WERI-Rb-1 (cell line): ENCODE data around the gene DBNDD2.

Source experiments
- DNase-seq: peaks from one replicate; pipeline ENCODE4 v3.0.0-alpha.2; 2020
- H3K27ac ChIP-seq: fragments of 250-450 bp; sonication (Bioruptor Pico); 2 replicates; pipeline ENCODE4 v1.5.1; 2020; ENCODE audit warnings: mild to moderate bottlenecking, moderate library complexity
- H3K27me3 ChIP-seq: fragments of 250-450 bp; sonication (Bioruptor Pico); 2 replicates; pipeline ENCODE4 v1.5.1; 2021; ENCODE audit warnings: mild to moderate bottlenecking, low read depth, moderate library complexity; ENCODE audit not compliant: insufficient read depth, severe bottlenecking
- H3K36me3 ChIP-seq: fragments of 250-450 bp; sonication (Bioruptor Pico); 2 replicates; pipeline ENCODE4 v1.5.1; 2020; ENCODE audit warnings: mild to moderate bottlenecking, moderate library complexity
- H3K4me3 ChIP-seq: 2 replicates; pipeline ENCODE4 v1.5.1; 2011; ENCODE audit warnings: low read depth, mild to moderate bottlenecking, control low read depth, low read length
- H3K9me3 ChIP-seq: fragments of 250-450 bp; sonication (Bioruptor Pico); 2 replicates; pipeline ENCODE4 v1.5.1; 2021; ENCODE audit warnings: mild to moderate bottlenecking, moderate library complexity; ENCODE audit not compliant: severe bottlenecking
- CTCF ChIP-seq: IDR thresholded peaks from 2 replicates; pipeline ENCODE4 v1.5.1; 2011; ENCODE audit warnings: low read depth, mild to moderate bottlenecking, control low read depth, inconsistent platforms, low read length

Gene DBNDD2

GRCh38 chr20:45413479-45413878 is 5.4 kb downstream of the DBNDD2 start:
- no peak overlapping the region for H3K4me3 ChIP-seq
- peaks cover 34% of the 10 kb centered on the region for H3K36me3 ChIP-seq
- no peak overlapping the region for H3K27ac ChIP-seq
- no peaks in the 10 kb centered on the region for H3K9me3 ChIP-seq
- TF ChIP-seq CTCF = no peak
- H3K27me3 ChIP-seq = no peaks in the 10 kb centered on the region
- no peak for DNase-seq

GRCh38 chr20:45415822-45416637 is 7.9 kb downstream of the DBNDD2 start, which contains the start of gene PIGT:
Gene PIGT, plus strand, starts transcription at chr20:45416141. Its CDS starts 16 bp downstream, at chr20:45416157.
- peak within 1 kb of the TSS; percentile 73 for H3K27ac ChIP-seq
- peaks cover 27% of the 10 kb centered on the region for H3K36me3 ChIP-seq
- TF ChIP-seq CTCF = no peak
- no peaks in the 10 kb centered on the region for H3K9me3 ChIP-seq
- peak; percentile 86 for DNase-seq
- H3K27me3 ChIP-seq = no peaks in the 10 kb centered on the region
- peak within 1 kb of the TSS; percentile 88 for H3K4me3 ChIP-seq

- DNase-seq = no peak
- no peak for TF ChIP-seq CTCF
Measured at GRCh38 chr20:45416917-45417316, 8.8 kb downstream of the DBNDD2 start.

GRCh38 chr20:45419188-45420091 is 11.4 kb downstream of the DBNDD2 start:
- Histone ChIP-seq H3K9me3 (no peaks in the 10 kb centered on the region), H3K4me3 (no peak overlapping the region), H3K27me3 (no peaks in the 10 kb centered on the region), H3K27ac (no peak overlapping the region), H3K36me3 (peaks cover 43% of the 10 kb centered on the region)
- no peak for DNase-seq
- TF ChIP-seq CTCF = no peak

More at GRCh38 chr20:45416917-45417316, 8.8 kb downstream of the DBNDD2 start:
- Histone ChIP-seq H3K4me3 (peak overlapping the region; percentile 88), H3K9me3 (no peaks in the 10 kb centered on the region), H3K27ac (no peak overlapping the region), H3K27me3 (no peaks in the 10 kb centered on the region), H3K36me3 (peaks cover 33% of the 10 kb centered on the region)

GRCh38 chr20:45420125-45420524 is 12.0 kb downstream of the DBNDD2 start:
- H3K27me3 ChIP-seq = no peaks in the 10 kb centered on the region
- peaks cover 47% of the 10 kb centered on the region for H3K36me3 ChIP-seq
- H3K27ac ChIP-seq = no peak overlapping the region
- no peak for DNase-seq
- no peak for TF ChIP-seq CTCF
- H3K4me3 ChIP-seq = no peak overlapping the region
- H3K9me3 ChIP-seq = no peaks in the 10 kb centered on the region
